GM19043 (cell line): ENCODE data around the gene CDK4.

Experiments
- ATAC-seq: cut with Tn5 transposase; IDR thresholded peaks from one replicate; pipeline ENCODE4 v1.9.1; 2021; ENCODE audit warnings: low read depth; ENCODE audit not compliant: unreplicated experiment

Gene CDK4

GRCh38 chr12:57758552-57759359 is 6.6 kb upstream of the CDK4 start:
- ATAC-seq = no peak

GRCh38 chr12:57757771-57758170 is 5.7 kb upstream of the CDK4 start:
- ATAC-seq = no peak

GRCh38 chr12:57756406-57757341 is 4.6 kb upstream of the CDK4 start:
- ATAC-seq = no peak

DNA sequence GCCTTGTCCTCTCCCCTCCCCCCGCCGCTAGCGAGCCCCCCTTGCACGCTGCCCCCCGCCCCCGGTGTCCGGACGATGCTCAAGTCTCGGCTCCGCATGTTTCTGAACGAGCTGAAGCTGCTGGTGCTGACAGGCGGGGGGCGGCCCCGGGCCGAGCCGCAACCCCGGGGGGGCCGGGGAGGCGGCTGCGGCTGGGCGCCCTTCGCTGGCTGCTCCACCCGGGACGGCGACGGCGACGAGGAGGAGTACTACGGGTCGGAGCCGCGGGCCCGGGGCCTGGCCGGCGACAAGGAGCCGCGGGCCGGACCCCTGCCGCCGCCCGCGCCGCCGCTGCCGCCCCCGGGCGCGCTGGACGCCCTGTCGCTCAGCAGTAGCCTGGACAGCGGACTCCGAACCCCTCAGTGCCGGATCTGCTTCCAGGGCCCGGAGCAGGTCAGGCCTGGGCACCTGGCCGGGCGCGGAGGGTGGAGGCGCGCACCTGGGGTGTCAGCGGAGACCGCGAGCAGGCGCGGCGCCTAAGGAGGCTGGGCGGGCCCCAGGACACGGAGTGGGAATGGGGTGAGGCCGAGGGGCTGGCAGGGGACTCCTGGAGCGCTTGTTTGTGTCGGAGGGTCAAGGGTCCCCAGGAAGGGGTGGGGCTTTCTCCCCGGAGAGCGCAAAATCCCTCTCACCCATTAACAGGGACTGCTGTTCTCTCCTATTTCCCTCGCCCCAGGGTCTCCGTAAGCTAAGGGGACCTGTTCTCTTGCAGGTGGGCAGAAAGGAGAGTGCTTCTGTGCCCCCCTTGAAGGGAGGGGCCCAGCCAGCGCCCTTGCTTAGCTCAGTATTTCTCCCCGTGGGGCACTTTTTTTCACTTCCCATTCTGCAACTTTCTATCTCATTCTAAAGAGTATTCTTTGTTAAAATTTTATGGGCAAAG is 3.6 kb upstream of the CDK4 start:
- ATAC-seq = no peak

GRCh38 chr12:57755194-57755453 is 3.0 kb upstream of the CDK4 start:
- no peak for ATAC-seq

DNA sequence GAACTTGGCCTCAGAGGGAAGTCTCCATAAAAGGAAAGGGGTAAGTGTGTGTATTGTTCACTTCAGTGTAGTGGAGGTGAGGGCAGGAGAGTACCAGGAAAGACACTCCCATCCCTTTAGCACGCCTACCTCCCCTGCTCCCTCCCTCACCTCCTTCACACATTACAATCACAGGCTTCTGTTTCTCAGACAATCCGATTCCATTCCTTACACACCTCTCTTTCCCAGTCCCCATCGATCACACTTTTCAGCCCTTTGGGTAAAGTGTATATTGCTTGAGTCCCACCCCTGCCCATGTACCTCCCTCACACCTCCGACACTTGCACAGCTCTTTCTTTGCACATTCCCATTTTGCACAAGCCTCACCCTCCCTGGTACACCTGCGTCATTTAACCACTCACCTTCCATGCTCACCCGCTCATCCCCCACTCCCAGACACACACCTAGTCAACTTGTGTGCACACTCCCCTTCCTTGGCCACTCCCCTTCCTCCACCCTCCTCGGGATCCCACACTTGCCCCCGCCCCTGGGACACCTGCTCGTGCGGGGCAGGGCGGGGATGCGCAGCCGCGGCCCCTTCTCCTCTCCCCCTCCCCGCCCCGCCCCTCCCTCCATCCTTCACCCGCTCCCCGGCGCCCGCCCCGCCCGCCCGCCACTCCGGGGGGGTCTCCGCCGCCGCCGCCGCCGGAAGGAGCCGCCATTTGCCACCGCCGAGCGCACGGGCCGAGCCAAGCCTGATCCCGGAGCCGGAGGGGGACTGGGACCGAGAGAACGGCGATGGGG is 2.5 kb upstream of the CDK4 start, which contains the start of gene MARCHF9:
TSS of gene MARCHF9 (plus strand) at position 693 of the 783 bp plus-strand sequence. CDS start 426 bp downstream, outside the sequence.
- ATAC-seq = peak; percentile 37

- no peak for ATAC-seq
Observed at GRCh38 chr12:57753756-57754337, 1.7 kb upstream of the CDK4 start.

GRCh38 chr12:57752668-57753000 is 524 bp upstream of the CDK4 start:
- ATAC-seq = no peak

DNA sequence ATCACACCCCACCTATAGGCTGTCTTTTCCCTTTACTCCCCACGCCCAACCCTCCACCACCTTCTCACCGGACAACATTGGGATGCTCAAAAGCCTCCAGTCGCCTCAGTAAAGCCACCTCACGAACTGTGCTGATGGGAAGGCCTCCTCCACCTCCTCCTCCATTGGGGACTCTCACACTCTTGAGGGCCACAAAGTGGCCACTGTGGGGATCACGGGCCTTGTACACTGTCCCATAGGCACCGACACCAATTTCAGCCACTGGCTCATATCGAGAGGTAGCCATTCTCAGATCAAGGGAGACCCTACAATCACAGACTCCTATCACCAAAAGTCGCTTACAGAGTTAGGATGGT is 700 bp downstream of the CDK4 start:
- ATAC-seq = no peak

DNA sequence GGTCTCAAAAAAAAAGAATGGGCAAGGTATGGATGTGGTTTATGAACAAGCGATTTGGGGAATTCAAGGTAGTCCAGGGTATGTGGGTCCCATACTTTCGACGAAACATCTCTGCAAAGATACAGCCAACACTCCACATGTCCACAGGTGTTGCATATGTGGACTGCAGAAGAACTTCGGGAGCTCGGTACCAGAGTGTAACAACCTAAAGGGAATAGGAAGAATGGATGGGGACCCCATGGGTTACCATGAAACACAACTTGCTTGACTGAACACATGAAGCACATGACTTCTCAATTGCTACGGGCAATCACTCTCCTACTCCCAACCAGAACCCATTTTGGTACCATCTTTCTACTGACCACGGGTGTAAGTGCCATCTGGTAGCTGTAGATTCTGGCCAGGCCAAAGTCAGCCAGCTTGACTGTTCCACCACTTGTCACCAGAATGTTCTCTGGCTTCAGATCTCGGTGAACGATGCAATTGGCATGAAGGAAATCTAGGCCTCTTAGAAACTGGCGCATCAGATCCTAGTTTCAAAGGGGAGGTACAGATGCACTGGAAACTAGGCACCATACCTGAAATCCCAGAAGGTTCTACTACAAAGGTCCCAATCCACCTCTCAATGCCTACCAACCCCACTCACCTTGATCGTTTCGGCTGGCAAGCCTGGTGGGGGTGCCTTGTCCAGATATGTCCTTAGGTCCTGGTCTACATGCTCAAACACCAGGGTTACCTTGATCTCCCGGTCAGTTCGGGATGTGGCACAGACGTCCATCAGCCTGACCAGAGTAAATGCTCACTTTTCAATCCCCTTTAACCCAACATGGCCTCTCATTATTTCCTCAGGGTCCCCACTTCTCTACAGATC is 1.3 kb downstream of the CDK4 start:
- no peak for ATAC-seq

DNA sequence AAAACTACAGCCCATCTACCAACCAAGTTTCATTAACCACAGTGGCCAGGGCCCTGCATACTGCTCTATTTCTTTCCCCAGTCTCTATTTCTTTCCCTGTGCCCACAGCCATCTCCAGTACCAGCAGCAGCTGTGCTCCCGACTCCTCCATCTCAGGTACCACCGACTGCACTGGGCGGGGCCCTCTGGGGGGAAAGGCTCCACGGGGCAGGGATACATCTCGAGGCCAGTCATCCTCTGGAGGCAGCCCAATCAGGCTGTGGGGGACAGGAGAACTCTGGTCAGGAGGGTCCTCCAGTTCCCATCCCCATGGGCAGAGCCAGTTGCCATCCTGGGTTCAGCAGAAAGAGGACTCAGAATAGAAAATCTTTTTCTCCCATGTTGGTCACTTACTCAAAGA is 3.0 kb downstream of the CDK4 start:
- ATAC-seq = no peak

- no peak for ATAC-seq
Observed at GRCh38 chr12:57746025-57746424, 6.1 kb downstream of the CDK4 start.

- ATAC-seq = no peak
Observed at GRCh38 chr12:57745485-57745881, 6.6 kb downstream of the CDK4 start.

DNA sequence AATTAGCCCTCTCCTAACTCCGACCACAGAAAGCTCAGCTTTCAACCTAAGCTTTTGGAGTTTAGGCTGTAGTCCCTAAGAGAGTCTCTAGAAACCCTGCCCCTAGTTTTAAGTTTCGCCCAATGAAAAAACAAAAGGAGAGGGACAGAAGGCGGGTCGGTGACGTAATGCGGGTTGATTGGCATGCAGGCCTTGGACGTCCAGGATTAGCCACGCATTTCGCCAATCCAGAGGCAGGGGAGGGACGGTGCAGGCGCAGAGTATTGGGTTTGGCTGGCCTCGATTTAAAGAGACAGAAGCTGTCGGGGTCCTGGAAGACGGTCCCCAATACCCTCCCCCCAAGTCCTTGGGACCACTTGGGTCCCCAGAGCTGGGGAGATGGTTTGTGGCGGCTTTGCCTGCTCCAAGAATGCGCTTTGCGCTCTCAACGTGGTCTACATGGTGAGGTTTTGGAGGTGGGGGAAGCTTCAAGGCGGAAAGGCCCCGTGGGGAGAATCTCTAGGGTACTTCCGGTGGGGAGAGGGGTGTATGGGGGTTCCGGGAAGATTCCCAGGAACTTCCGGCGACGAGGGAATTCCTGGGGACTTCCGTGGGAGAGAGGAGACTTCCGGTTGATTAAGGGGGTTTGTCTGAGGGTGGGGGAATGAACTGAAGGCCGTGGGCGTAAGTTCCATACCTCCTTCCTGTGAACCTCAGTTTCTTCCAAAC is 7.2 kb downstream of the CDK4 start, which contains the start of gene TSPAN31:
TSS of gene TSPAN31 (plus strand) at position 263 of the 708 bp plus-strand sequence. CDS start at position 379, 116 bp downstream.
- peak; percentile 78 for ATAC-seq

DNA sequence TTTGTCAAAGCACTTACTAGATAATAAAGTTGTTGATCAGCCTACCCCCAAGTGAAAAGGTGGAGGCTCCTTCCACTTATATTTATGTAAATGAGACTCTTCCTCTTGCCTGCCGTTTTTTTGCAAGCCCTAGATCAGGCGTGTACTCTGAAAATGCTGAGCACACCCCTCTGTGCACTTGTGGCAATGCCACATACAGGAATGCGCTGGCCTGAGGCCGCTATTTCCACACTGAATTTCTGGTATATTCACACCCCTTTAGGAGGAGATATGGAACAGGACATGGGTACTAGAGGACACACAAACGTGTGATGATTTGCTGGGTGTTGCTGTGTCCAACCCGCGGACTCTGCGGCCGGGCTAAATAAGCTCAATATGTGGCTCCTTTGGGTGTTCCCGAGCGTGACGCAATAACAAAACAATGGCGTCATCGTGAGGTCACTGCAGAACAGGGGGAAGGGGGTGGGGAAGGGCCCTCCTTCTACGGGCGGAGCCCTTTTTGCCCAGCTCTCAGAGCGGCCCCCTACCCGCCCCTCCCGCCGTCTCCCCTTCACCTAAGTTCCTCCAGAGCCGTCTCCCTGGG is 7.8 kb downstream of the CDK4 start:
- ATAC-seq = peak; percentile 39

DNA sequence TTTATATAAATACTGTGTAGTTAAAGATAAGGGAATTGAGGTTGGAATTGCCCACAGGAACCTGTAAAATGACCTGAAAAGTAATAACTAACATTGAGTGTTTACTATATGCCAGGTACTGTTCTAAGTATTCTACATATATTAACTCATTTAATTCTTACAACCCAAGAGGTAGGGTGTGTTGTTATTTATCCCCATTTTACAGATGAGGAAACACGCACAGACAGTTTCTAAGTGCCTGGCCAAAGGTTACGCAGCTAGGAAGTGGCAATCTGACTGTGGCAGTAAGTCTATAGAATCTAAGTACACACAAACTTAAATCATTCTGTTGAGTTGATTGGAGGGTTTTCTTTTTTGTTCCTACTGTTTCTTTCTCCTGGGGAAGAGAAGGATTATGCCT is 8.3 kb downstream of the CDK4 start:
- no peak for ATAC-seq

DNA sequence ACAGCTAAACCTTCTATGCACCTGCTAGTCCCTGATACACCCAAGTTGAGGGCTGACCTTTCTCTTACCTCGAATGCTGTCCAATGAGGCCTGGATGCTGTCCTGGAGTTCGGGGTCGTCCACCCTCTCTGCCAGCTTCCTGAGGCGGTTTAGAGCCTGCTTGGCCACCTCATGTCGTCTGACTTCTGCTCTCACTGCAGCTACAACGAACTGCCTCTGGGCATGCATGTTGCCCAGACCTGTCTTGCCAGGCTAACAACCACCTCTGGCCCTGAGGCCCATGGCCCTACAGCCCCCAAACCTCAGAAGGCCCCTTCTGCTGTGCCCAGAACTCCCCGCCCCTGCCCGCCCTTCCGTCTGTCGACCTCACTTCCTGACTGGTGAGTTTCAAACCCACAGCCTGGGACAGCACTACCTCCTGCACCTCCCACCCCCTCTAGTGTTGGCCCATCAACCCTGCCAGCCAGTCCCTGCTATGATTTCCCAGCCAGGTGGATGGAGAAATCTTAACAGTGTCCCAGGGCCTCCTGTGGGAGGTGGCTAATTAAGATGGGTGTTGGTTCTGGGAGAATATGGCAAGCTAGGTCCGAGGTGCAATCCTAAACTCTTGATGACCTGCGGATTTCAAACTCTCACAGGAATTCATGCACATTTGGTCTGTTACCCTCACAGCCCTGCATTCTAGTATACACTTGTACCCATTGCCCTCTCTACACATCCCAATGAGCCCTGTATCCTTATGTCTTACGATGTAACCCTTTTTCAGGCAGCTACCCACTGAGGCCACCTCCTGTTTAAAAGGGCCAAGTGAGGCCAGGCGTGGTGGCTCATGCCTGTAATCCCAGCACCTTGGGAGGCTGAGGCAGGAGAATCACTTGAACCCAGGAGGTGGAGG is 10.0 kb downstream of the CDK4 start:
- ATAC-seq = peak; percentile 57
